Peyer's patch (tissue), 4 donors: ENCODE measurements around the gene WNT1. TPM values are rescaled to one million over a fixed set of nuclear protein-coding genes. Genes with fewer than 3 reads are reported as not detected.

Experiments
- DNase-seq, 3 donors: peaks; one replicate each; pipeline ENCODE4 v3.0.0-alpha.2; 2017 to 2019
- H3K27ac ChIP-seq, 4 donors: fragments of 200-600 bp; sonication (generic); one replicate each; pipeline ENCODE4 v1.5.1; 2016 to 2019
- H3K27me3 ChIP-seq, 2 donors: fragments of 200-600 bp; sonication (generic); one replicate each; pipeline ENCODE4 v1.5.1; 2019
- H3K36me3 ChIP-seq, 3 donors: fragments of 200-600 bp; sonication (generic); one replicate each; pipeline ENCODE4 v1.5.1; 2016 to 2019
- H3K4me1 ChIP-seq, 4 donors: fragments of 200-600 bp; sonication (generic); one replicate each; pipeline ENCODE4 v1.5.1; 2016 to 2019
- H3K4me3 ChIP-seq, 4 donors: fragments of 200-600 bp; sonication (generic); 1 replicate in 3 of 4; 2 replicates in 1 of 4; pipeline ENCODE4 v1.5.1; 2016 to 2019; ENCODE audit warnings: mild to moderate bottlenecking in 1 of 4
- H3K9me3 ChIP-seq, 4 donors: fragments of 200-600 bp; sonication (generic); one replicate each; pipeline ENCODE4 v1.5.1; 2016 to 2019; ENCODE audit warnings: mild to moderate bottlenecking in 1 of 4
- POLR2A ChIP-seq, 2 donors: fragments of 450-650 bp; IDR thresholded peaks; one replicate each; pipeline ENCODE4 v1.5.1; 2017; ENCODE audit warnings: antibody characterized with exemption in 2 of 2, mild to moderate bottlenecking in 2 of 2, moderate library complexity in 2 of 2
- total RNA-seq, 4 donors: library from RNA; depleted of rRNA; stranded (reverse); fragments of >200 nt; gene quantifications; one replicate each; pipeline ENCODE4 v1.1.0, GENCODE V29; 2016
- TF ChIP-seq, protein P1 (sequence below), 6 experiments: fragments of 450-650 bp in 4 of 6; fragments of 200-600 bp in 2 of 6; sonication (generic) in 1 of 6; IDR thresholded peaks; one replicate each; pipeline ENCODE4 v1.5.1; 2017 to 2019; ENCODE audit warnings: antibody characterized with exemption in 6 of 6, mild to moderate bottlenecking in 3 of 6, moderate library complexity in 1 of 6

WNT1 gene
- total RNA-seq, 4 donors from 2014 or later = not detected

GRCh38 chr12:49014547-49014946 is 36.4 kb downstream of the WNT1 start:
- DNase-seq = no peak
- H3K27me3 ChIP-seq = no peaks in the 10 kb centered on the region
- H3K27ac ChIP-seq = no peak overlapping the region
- H3K9me3 ChIP-seq = no peaks in the 10 kb centered on the region
- peaks cover 0 to 30% (median 0%) of the 10 kb centered on the region in 3 donors for H3K36me3 ChIP-seq
- no peak for TF ChIP-seq POLR2A (IDR thresholded peaks at IDR 0.05)
- TF ChIP-seq, protein P1, sequence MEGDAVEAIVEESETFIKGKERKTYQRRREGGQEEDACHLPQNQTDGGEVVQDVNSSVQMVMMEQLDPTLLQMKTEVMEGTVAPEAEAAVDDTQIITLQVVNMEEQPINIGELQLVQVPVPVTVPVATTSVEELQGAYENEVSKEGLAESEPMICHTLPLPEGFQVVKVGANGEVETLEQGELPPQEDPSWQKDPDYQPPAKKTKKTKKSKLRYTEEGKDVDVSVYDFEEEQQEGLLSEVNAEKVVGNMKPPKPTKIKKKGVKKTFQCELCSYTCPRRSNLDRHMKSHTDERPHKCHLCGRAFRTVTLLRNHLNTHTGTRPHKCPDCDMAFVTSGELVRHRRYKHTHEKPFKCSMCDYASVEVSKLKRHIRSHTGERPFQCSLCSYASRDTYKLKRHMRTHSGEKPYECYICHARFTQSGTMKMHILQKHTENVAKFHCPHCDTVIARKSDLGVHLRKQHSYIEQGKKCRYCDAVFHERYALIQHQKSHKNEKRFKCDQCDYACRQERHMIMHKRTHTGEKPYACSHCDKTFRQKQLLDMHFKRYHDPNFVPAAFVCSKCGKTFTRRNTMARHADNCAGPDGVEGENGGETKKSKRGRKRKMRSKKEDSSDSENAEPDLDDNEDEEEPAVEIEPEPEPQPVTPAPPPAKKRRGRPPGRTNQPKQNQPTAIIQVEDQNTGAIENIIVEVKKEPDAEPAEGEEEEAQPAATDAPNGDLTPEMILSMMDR (IDR thresholded peaks at IDR 0.05) = no peak
- no peak overlapping the region for H3K4me3 ChIP-seq
- peaks cover 0 to 18% (median 2%) of the 10 kb centered on the region in 4 donors for H3K4me1 ChIP-seq

GRCh38 chr12:49015196-49015595 is 37.1 kb downstream of the WNT1 start:
- Histone ChIP-seq H3K4me1 (peaks cover 0 to 21% (median 2%) of the 10 kb centered on the region in 4 donors), H3K4me3 (no peak overlapping the region), H3K27me3 (no peaks in the 10 kb centered on the region), H3K27ac (no peak overlapping the region), H3K36me3 (peaks cover 0 to 30% (median 0%) of the 10 kb centered on the region in 3 donors), H3K9me3 (no peaks in the 10 kb centered on the region)
- TF ChIP-seq, protein P1 (IDR thresholded peaks at IDR 0.05) = no peak
- no peak for TF ChIP-seq POLR2A (IDR thresholded peaks at IDR 0.05)
- DNase-seq = no peak

- DNase-seq = peak in 1 of 3 donors; percentile 53
- no peak for TF ChIP-seq POLR2A (IDR thresholded peaks at IDR 0.05)
- TF ChIP-seq, protein P1 (IDR thresholded peaks at IDR 0.05) = no peak
- peaks cover 0 to 22% (median 0%) of the 10 kb centered on the region in 3 donors for H3K36me3 ChIP-seq
- H3K27me3 ChIP-seq = no peaks in the 10 kb centered on the region
- H3K4me1 ChIP-seq = peaks cover 0 to 21% (median 2%) of the 10 kb centered on the region in 4 donors
- peak overlapping the region; percentile 80 to 95 (median 92) for H3K27ac ChIP-seq
- peak overlapping the region; percentile 57 to 89 (median 79) for H3K4me3 ChIP-seq
- no peaks in the 10 kb centered on the region for H3K9me3 ChIP-seq
Measured at GRCh38 chr12:49017891-49018260, 39.8 kb downstream of the WNT1 start.

DNA sequence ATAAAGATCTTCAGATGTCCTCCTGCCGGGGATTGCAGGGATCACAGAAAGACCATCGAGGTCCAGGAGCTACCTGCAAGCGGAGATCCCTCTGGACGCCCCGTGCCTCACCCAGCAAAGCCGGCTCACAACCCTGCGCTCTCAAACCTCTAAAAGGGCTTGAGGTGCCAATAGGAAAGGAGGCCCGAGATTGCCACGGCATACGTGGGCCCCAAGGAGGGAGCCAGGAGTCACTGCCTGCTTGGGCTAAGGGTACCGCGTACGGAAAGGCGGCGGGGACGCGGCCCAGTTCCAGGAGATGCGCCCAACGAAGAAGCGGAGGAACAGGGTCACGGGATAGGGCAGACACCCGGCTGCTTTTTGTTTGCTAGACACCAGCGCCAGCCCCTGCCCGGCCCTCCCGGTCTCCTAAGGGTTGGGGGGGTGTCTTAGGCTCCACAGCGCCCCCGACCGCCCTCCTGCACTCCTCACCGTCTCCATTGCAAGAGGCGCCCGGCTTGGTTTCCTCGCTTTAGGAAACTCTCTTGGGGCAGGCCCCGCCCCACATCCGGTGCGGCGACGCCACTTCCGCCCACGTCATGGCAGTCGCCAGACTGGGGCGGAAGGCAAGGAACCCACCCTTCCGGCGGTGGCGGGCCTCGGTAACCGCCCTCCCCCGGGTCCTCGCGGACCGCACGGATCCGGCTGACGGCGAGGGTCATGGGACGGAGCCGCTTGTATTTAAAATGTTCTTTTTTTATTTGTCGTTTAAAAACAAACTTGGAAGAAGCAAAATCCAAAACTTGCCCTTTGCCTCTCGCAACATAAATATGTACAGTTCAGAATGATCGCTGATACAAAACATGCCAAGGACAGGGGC is 40.4 kb downstream of the WNT1 start, which contains the start of gene PRKAG1:
Gene PRKAG1 (minus strand): TSS at position 516 of the 859 bp plus-strand sequence. CDS start 36 bp downstream, at position 480.
- Histone ChIP-seq H3K4me3 (peak within 1 kb of the TSS; percentile 57 to 89 (median 79)), H3K9me3 (no peaks in the 10 kb centered on the region), H3K27ac (peak within 1 kb of the TSS; percentile 80 to 95 (median 92)), H3K4me1 (peaks cover 0 to 21% (median 2%) of the 10 kb centered on the region in 4 donors), H3K36me3 (peaks cover 0 to 25% (median 0%) of the 10 kb centered on the region in 3 donors), H3K27me3 (no peaks in the 10 kb centered on the region)
- peak; percentile 87 to 93 for TF ChIP-seq POLR2A (IDR thresholded peaks at IDR 0.05)
- TF ChIP-seq, protein P1 (IDR thresholded peaks at IDR 0.05) = peak; percentile 29 to 47 (median 38)
- DNase-seq = peak; percentile 97 to 98 (median 97)

GRCh38 chr12:49019120-49019430 is 41.0 kb downstream of the WNT1 start:
- TF ChIP-seq POLR2A (IDR thresholded peaks at IDR 0.05) = no peak
- TF ChIP-seq, protein P1 (IDR thresholded peaks at IDR 0.05) = no peak
- no peaks in the 10 kb centered on the region for H3K9me3 ChIP-seq
- DNase-seq = no peak
- H3K36me3 ChIP-seq = peaks cover 0 to 31% (median 0%) of the 10 kb centered on the region in 3 donors
- peaks cover 0 to 21% (median 2%) of the 10 kb centered on the region in 4 donors for H3K4me1 ChIP-seq
- peak overlapping the region; percentile 80 to 95 (median 92) for H3K27ac ChIP-seq
- H3K27me3 ChIP-seq = no peaks in the 10 kb centered on the region
- peak overlapping the region; percentile 57 to 89 (median 79) for H3K4me3 ChIP-seq
